ENCODE data around the gene GAB1.

GAB1 gene

DNA sequence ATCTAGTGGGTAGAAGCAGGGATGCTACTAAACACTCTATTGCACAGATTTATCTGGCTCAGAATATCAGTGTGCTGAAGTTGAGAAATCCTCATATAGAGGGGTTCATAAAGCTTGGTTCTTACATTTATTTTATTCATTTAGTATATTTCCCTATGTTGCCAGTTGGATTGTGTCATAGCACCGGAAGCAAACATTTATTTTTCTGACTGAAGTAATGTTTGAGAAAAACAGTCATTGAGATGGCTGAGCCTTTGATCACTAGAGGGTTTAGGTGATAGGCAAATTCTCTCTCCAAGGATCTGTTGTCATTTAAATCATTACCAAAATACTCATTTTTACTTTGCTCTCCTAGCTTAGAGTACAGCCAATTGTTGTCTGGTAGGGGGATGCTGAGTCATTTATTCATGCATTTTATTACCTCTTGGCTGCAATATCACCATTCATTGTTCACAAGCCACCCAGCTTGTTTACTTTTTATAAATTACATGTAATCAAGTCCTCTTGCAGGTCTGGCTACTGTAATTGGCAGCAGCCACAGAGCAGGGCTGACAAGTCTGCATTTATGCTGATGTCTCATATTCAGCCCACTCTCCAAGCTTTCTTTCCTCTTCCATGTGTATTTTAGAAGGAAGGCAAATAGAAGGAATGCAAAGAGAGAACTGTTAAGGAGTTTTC, 15.2 kb downstream of the GAB1 start:
- H3K4me3 ChIP-seq (replicated peaks; ENCODE audit: low read depth, low read length) = no peak overlapping the region
- TF ChIP-seq, protein P1, sequence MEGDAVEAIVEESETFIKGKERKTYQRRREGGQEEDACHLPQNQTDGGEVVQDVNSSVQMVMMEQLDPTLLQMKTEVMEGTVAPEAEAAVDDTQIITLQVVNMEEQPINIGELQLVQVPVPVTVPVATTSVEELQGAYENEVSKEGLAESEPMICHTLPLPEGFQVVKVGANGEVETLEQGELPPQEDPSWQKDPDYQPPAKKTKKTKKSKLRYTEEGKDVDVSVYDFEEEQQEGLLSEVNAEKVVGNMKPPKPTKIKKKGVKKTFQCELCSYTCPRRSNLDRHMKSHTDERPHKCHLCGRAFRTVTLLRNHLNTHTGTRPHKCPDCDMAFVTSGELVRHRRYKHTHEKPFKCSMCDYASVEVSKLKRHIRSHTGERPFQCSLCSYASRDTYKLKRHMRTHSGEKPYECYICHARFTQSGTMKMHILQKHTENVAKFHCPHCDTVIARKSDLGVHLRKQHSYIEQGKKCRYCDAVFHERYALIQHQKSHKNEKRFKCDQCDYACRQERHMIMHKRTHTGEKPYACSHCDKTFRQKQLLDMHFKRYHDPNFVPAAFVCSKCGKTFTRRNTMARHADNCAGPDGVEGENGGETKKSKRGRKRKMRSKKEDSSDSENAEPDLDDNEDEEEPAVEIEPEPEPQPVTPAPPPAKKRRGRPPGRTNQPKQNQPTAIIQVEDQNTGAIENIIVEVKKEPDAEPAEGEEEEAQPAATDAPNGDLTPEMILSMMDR (IDR thresholded peaks at IDR 0.05; ENCODE audit: low read length, missing control alignments) = no peak
- DNase-seq (ENCODE audit: low read depth) = peak; percentile 39

DNA sequence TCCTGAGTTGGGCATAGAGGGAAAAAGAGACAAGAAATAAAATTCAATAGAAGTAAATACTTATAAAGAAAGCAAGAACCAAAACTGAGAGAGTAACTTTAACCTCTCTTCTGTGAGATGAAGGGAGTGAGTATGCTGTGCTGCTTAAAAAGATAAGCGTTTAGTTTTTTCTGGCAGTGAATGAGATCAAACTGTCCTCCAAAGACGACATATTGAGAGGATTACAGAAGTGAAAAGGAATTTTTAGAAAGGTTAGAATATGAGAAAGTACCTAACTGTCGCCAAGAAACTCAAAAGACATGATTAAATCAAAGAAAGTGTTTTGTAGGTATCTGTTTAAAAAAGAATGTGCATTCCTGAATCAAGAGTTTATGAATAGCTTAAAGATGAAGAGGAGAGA, 16.0 kb downstream of the GAB1 start:
- DNase-seq (ENCODE audit: low read depth) = no peak
- TF ChIP-seq, protein P1 (IDR thresholded peaks at IDR 0.05; ENCODE audit: low read length, missing control alignments) = no peak
- no peak overlapping the region for H3K4me3 ChIP-seq (replicated peaks; ENCODE audit: low read depth, low read length)

DNA sequence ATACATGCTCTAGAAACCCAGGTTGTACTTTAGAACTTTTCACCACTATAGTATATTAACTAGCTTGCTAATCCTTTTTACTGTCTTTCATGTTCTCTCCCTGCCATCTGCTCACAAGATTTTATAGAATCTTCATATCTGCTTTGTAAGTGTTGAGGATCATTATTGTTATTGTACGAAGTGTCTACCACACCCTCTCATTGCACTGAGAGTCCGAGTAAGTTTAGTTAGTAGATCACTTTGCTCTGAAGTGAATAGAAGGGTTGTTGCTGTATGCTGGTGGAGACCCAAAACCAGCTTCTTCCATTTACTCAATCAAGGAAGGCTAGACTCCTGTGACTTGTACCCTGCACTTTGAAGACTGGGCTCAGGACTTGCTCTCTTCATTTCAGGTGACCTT, 17.1 kb downstream of the GAB1 start:
- DNase-seq (ENCODE audit: low read depth) = no peak
- TF ChIP-seq, protein P1 (IDR thresholded peaks at IDR 0.05; ENCODE audit: low read length, missing control alignments) = no peak
- no peak overlapping the region for H3K4me3 ChIP-seq (replicated peaks; ENCODE audit: low read depth, low read length)

- H3K4me3 ChIP-seq (replicated peaks; ENCODE audit: low read depth, low read length) = no peak overlapping the region
- peak; percentile 29 for DNase-seq (ENCODE audit: low read depth)
- TF ChIP-seq, protein P1 (IDR thresholded peaks at IDR 0.05; ENCODE audit: low read length, missing control alignments) = no peak
These were observed 18.3 kb downstream of the GAB1 start for GRCh38 chr4:143354990-143355389.

DNA sequence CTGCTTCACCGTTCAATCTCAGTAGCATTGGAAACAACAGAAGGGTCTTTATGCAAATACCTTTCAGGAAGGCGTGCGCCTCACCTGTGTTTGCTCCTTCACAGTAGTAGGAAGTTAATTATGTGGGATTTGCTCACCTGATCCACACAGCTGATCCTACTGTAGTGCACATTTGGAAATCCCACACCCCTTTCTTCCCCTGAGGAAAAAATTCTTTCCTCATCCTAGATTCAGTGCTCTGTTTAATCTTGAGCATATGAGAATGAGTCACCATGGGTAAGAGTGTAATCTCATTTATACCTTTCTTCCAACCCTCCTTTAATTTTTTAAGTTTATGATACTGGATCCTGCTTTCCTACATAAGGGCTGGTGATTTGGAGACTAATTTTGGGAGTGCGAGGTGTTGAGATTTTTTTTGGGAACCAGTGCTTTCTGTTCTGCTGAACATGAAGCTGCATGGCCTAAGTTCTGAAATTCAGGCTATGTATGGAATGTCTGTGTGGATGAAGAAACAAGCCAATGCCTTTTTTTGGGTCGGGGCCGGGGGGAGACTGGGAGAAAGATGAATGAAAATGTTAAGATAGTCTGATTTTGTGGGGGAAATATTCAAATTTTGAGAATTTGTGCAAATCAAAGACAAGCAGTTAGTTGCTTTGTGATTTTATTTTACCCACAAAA, 19.0 kb downstream of the GAB1 start:
- peak; percentile 43 for DNase-seq (ENCODE audit: low read depth)
- H3K4me3 ChIP-seq (replicated peaks; ENCODE audit: low read depth, low read length) = no peak overlapping the region
- TF ChIP-seq, protein P1 (IDR thresholded peaks at IDR 0.05; ENCODE audit: low read length, missing control alignments) = no peak

DNA sequence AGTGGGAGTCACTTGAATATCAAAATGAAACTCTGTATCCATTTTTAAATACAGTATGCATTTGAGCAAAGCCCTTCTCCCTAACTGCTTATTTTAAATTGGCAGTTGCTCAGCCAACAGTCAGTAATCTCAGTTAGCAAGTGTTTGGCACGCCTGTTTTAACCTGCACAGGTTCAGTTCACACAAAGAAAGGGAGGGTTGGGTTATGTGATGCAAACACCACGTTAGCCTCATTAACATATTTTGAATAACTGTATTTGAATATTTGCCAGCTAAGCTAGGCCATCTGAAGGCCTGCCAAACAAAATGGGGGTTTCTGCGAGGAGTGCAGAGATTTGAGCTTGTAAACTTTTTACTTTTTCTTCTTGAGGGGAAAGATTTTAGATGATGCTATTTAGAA, 19.8 kb downstream of the GAB1 start:
- no peak for DNase-seq (ENCODE audit: low read depth)
- TF ChIP-seq, protein P1 (IDR thresholded peaks at IDR 0.05; ENCODE audit: low read length, missing control alignments) = no peak
- H3K4me3 ChIP-seq (replicated peaks; ENCODE audit: low read depth, low read length) = no peak overlapping the region

Measured in fibroblast of pulmonary artery (primary cell).